Ovary (tissue), 3 donors: ENCODE data around the gene ADPRM.

Experiments
- CTCF ChIP-seq, 3 donors: fragments of 450-650 bp in 2 of 3; fragments of 200-600 bp in 1 of 3; IDR thresholded peaks; one replicate each; pipeline versions ENCODE4 v1.5.1 to v1.8.0; 2016 to 2022; ENCODE audit warnings: antibody characterized with exemption in 3 of 3, mild to moderate bottlenecking in 1 of 3
- EP300 ChIP-seq: sonication (generic); formaldehyde crosslinking; IDR thresholded peaks from one replicate; pipeline ENCODE4 v1.6.1; 2017; ENCODE audit warnings: antibody characterized with exemption
- POLR2A ChIP-seq: fragments of 450-650 bp; IDR thresholded peaks from one replicate; pipeline ENCODE4 v1.6.1; 2017; ENCODE audit warnings: antibody characterized with exemption, mild to moderate bottlenecking, moderate library complexity
- donor health status: DM: no; HTN: no; CAD: no.

GRCh38 chr17:10726196-10726595 lies 28.8 kb downstream of the ADPRM start:
- TF ChIP-seq POLR2A = no peak
- no peak for TF ChIP-seq CTCF (IDR thresholded peaks at IDR 0.05)
- no peak for TF ChIP-seq EP300
